Measurements from ENCODE around the gene TMEM191B. TPM values are rescaled to one million over a fixed set of nuclear protein-coding genes. Genes with fewer than 3 reads are reported as not detected.
"Not testable (repeated sequence)": the region's sequence is repeated elsewhere in the genome, so short reads cannot be mapped to it uniquely, and the experiment has no call there.

The TMEM191B gene
- 0.70 TPM in 1 of 2 replicates, not detected in the other for total RNA-seq
- long read RNA-seq = 0 reads

DNA sequence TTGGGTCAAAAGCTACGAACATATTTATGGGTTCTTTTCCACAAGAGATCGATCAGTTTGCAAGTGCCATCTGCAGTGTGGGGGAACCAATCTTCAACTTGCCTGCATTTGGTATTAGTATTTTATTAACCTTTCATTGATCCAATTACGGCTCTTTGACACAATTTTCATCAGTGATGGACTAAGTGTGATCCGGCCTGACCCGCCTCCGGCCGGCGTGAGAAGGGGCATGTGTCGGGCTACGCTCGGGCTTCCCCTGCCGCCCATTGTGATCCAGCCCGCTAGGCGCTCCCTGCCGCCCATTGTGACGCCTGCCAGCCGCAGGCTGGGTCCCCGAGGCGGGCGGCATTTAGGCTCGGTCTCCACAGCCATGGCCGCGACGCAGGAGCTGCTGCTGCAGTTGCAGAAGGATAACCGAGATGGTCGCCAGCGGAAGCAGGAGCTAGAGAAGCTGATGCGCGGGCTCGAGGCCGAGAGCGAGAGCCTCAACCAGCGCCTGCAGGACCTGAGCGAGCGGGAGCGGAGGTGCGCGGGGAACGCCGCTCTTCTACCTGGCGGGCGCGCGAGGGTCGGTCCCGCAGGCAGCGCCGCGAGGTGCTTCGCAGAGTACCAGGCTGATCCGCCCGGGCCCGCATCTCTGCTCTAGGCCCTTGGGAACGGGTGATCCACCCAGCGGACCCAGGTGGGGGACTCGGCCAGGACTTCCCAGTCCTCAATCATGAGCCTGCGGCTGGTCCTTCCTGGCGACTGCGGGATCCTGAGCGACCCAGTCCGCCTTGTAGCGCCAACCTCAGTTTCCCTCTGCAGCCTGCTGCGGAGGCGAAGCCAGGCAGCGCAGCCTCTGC lies at the start of gene TMEM191B:
Gene TMEM191B, plus strand, starts transcription at position 51 of the 845 bp plus-strand sequence. Its CDS starts 179 bp downstream, at position 230.
- H3K36me3 Mint-ChIP-seq (ENCODE audit: unreplicated experiment); H3K9me3 Mint-ChIP-seq (ENCODE audit: unreplicated experiment); H3K4me3 Mint-ChIP-seq (ENCODE audit: unreplicated experiment); H3K27ac Mint-ChIP-seq (ENCODE audit: unreplicated experiment); DNase-seq (ENCODE audit: extremely low spot score, unreplicated experiment); H3K27me3 Mint-ChIP-seq (ENCODE audit: unreplicated experiment); H3K4me1 Mint-ChIP-seq (ENCODE audit: unreplicated experiment): not testable (repeated sequence)

- DNase-seq (ENCODE audit: extremely low spot score, unreplicated experiment); H3K27me3 Mint-ChIP-seq (ENCODE audit: unreplicated experiment); H3K27ac Mint-ChIP-seq (ENCODE audit: unreplicated experiment); H3K36me3 Mint-ChIP-seq (ENCODE audit: unreplicated experiment); H3K4me1 Mint-ChIP-seq (ENCODE audit: unreplicated experiment); H3K9me3 Mint-ChIP-seq (ENCODE audit: unreplicated experiment); H3K4me3 Mint-ChIP-seq (ENCODE audit: unreplicated experiment): not testable (repeated sequence)
Measured at GRCh38 chr22:18496227-18496626, 31.4 kb upstream of the TMEM191B start.

DNA sequence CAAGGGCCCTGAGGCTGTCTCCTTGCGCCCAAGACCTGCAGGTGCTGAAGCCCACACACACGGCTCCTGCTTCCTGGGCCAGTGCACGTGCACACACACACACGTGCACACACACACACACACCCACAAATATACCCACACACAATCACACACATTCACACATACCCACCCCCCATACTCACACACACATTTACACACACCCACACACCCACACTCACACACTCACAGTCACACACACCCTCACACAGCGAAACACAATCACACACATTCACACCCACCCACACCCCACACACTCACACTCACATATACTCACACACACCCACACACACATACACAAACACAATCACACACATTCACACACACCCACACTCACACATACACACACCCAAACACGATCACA lies 16.3 kb upstream of the TMEM191B start:
- DNase-seq (ENCODE audit: extremely low spot score, unreplicated experiment); H3K27me3 Mint-ChIP-seq (ENCODE audit: unreplicated experiment); H3K9me3 Mint-ChIP-seq (ENCODE audit: unreplicated experiment); H3K36me3 Mint-ChIP-seq (ENCODE audit: unreplicated experiment); H3K4me3 Mint-ChIP-seq (ENCODE audit: unreplicated experiment); H3K4me1 Mint-ChIP-seq (ENCODE audit: unreplicated experiment); H3K27ac Mint-ChIP-seq (ENCODE audit: unreplicated experiment): not testable (repeated sequence)

DNA sequence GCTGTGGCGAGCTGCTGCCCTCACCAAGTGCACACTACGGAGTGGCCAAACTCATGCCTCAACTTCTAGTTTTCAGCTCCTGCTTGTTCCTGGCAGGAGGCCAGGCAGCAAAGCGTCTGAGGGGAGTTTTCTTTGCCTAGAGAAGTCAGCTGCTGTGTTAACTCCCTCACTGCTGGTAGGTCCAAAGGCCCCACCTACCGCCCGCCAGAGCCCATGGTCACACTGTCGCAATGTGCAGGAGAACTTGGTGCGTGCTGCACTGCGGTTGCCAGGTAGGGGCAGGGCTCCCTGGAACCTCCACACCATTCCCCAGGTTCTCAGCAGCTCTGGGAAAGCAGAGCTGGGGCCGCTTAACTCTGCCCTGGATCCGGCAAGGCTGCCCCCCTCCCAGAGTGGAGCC lies 15.2 kb upstream of the TMEM191B start:
- not testable (repeated sequence) for H3K9me3 Mint-ChIP-seq (ENCODE audit: unreplicated experiment); H3K27me3 Mint-ChIP-seq (ENCODE audit: unreplicated experiment); H3K36me3 Mint-ChIP-seq (ENCODE audit: unreplicated experiment); DNase-seq (ENCODE audit: extremely low spot score, unreplicated experiment); H3K27ac Mint-ChIP-seq (ENCODE audit: unreplicated experiment); H3K4me1 Mint-ChIP-seq (ENCODE audit: unreplicated experiment); H3K4me3 Mint-ChIP-seq (ENCODE audit: unreplicated experiment)

- H3K4me1 Mint-ChIP-seq (ENCODE audit: unreplicated experiment); H3K4me3 Mint-ChIP-seq (ENCODE audit: unreplicated experiment); DNase-seq (ENCODE audit: extremely low spot score, unreplicated experiment); H3K9me3 Mint-ChIP-seq (ENCODE audit: unreplicated experiment); H3K27ac Mint-ChIP-seq (ENCODE audit: unreplicated experiment); H3K27me3 Mint-ChIP-seq (ENCODE audit: unreplicated experiment); H3K36me3 Mint-ChIP-seq (ENCODE audit: unreplicated experiment): not testable (repeated sequence)
Measured at GRCh38 chr22:18513454-18513853, 14.1 kb upstream of the TMEM191B start.

GRCh38 chr22:18518061-18518460 lies 9.5 kb upstream of the TMEM191B start, which contains the start of gene GGTLC3:
Gene GGTLC3, minus strand, starts transcription at chr22:18518161. Its CDS starts 264 bp downstream, at chr22:18517897.
- not testable (repeated sequence) for H3K9me3 Mint-ChIP-seq (ENCODE audit: unreplicated experiment); H3K27ac Mint-ChIP-seq (ENCODE audit: unreplicated experiment); H3K4me3 Mint-ChIP-seq (ENCODE audit: unreplicated experiment); DNase-seq (ENCODE audit: extremely low spot score, unreplicated experiment); H3K27me3 Mint-ChIP-seq (ENCODE audit: unreplicated experiment); H3K4me1 Mint-ChIP-seq (ENCODE audit: unreplicated experiment); H3K36me3 Mint-ChIP-seq (ENCODE audit: unreplicated experiment)

DNA sequence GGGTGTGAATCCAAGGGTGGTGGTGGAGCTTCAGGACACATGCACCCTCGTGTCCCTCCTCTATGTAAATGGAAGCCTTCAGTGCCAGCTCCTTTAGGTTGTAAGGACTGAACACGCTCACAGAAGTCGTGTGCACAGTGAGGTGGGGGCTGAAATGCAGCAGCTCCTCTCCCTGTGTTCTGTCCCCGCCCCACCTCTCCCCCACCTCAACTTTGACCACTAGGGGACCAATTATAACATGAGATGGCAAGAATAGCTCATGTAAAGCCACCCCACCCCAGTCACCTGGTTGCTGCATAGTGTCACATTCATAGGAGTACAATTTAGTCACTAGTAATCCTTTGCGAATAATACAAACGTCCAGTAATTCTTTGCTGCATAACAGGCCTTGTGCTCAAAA lies 4.8 kb upstream of the TMEM191B start:
- not testable (repeated sequence) for H3K4me3 Mint-ChIP-seq (ENCODE audit: unreplicated experiment); H3K9me3 Mint-ChIP-seq (ENCODE audit: unreplicated experiment); H3K36me3 Mint-ChIP-seq (ENCODE audit: unreplicated experiment); H3K27ac Mint-ChIP-seq (ENCODE audit: unreplicated experiment); H3K27me3 Mint-ChIP-seq (ENCODE audit: unreplicated experiment); DNase-seq (ENCODE audit: extremely low spot score, unreplicated experiment); H3K4me1 Mint-ChIP-seq (ENCODE audit: unreplicated experiment)

GRCh38 chr22:18523328-18523727 lies 4.3 kb upstream of the TMEM191B start:
- not testable (repeated sequence) for H3K4me1 Mint-ChIP-seq (ENCODE audit: unreplicated experiment); DNase-seq (ENCODE audit: extremely low spot score, unreplicated experiment); H3K27ac Mint-ChIP-seq (ENCODE audit: unreplicated experiment); H3K36me3 Mint-ChIP-seq (ENCODE audit: unreplicated experiment); H3K27me3 Mint-ChIP-seq (ENCODE audit: unreplicated experiment); H3K4me3 Mint-ChIP-seq (ENCODE audit: unreplicated experiment); H3K9me3 Mint-ChIP-seq (ENCODE audit: unreplicated experiment)

DNA sequence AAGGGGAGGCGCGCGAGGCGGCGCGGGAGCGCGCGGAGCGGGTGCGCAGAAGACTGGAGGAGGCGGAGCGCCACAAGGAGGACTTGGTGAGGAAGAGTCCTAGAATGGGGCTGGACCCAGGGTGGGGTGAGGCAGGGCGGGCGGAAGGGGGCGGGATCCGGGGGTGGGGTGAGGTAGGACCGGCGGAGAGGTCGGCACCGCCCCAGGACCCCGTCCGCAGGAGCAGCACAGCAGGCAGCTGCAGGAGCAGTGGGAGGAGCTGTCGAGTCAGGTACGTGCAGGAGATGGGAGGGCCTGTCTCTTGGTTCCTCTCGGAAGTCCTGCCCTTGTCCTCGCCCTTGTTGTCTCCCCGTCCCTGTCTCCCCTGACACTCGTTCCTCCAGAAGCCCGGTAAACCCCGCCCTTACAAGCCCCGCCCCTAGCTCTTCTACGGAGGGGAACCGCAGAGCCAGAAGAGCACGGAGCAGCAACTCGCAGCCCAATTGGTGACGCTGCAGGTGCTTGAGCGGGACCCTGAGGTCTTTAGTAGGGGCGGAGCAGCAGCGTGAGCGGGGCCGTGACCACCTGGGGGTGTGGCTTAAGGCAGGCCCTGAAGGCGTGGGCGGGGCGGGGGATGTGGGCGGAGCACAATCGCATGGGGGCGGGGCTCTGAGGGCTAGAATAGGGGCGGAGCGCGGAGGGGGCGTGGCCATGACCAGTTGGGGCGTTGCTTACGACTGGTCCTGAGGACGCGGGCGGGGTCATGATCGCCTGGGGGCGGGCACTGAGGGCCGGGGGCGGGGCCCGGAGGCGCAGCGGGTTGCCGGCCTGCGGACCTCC lies 1.2 kb downstream of the TMEM191B start:
- not testable (repeated sequence) for H3K4me3 Mint-ChIP-seq (ENCODE audit: unreplicated experiment); H3K9me3 Mint-ChIP-seq (ENCODE audit: unreplicated experiment); H3K4me1 Mint-ChIP-seq (ENCODE audit: unreplicated experiment); H3K27me3 Mint-ChIP-seq (ENCODE audit: unreplicated experiment); H3K36me3 Mint-ChIP-seq (ENCODE audit: unreplicated experiment); H3K27ac Mint-ChIP-seq (ENCODE audit: unreplicated experiment)
- DNase-seq (ENCODE audit: extremely low spot score, unreplicated experiment) = peak; percentile 90

- not testable (repeated sequence) for H3K4me1 Mint-ChIP-seq (ENCODE audit: unreplicated experiment); H3K36me3 Mint-ChIP-seq (ENCODE audit: unreplicated experiment); H3K27ac Mint-ChIP-seq (ENCODE audit: unreplicated experiment); H3K9me3 Mint-ChIP-seq (ENCODE audit: unreplicated experiment); H3K4me3 Mint-ChIP-seq (ENCODE audit: unreplicated experiment); H3K27me3 Mint-ChIP-seq (ENCODE audit: unreplicated experiment); DNase-seq (ENCODE audit: extremely low spot score, unreplicated experiment)
Measured at GRCh38 chr22:18529416-18530145, 2.0 kb downstream of the TMEM191B start.

DNA sequence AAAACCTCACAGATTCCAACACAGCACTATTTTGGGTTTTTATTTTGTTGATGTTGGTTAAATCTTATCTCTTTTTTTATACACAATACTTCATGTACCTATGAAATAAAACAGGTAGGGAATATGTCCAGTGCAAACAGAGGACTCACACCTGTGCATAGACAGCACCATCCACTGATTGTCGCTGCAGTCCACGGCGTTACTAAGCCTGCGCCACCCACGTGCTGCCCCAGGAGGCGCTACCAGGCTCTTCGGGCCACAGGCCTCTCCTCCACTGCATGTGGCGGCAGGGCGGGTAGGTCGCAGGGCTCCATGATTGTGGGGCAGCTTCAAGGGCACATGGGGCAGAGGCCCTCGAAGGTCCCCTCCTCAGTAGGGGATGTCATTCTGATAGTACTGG lies 6.0 kb downstream of the TMEM191B start:
- H3K4me1 Mint-ChIP-seq (ENCODE audit: unreplicated experiment); H3K36me3 Mint-ChIP-seq (ENCODE audit: unreplicated experiment); H3K9me3 Mint-ChIP-seq (ENCODE audit: unreplicated experiment): not testable (repeated sequence)

More for the DNA sequence above, 6.0 kb downstream of the TMEM191B start:
- not testable (repeated sequence) for H3K27ac Mint-ChIP-seq (ENCODE audit: unreplicated experiment); DNase-seq (ENCODE audit: extremely low spot score, unreplicated experiment); H3K27me3 Mint-ChIP-seq (ENCODE audit: unreplicated experiment); H3K4me3 Mint-ChIP-seq (ENCODE audit: unreplicated experiment)

All from osteocyte (in vitro differentiated cells).